ENCODE data around the gene RFLNA. TPM values are rescaled to one million over a fixed set of nuclear protein-coding genes. Genes with fewer than 3 reads are reported as not detected.

The RFLNA gene
- total RNA-seq, 1 experiment from 2014 or later, result 10.6 TPM

- Histone ChIP-seq H3K18ac (ENCODE audit: insufficient read length, low read depth, low read length) (no peak overlapping the region), H3K27me3 (ENCODE audit: insufficient read depth, low read length) (no peaks in the 10 kb centered on the region), H3K79me2 (ENCODE audit: insufficient read depth, low read length) (no peaks in the 10 kb centered on the region), H2BK12ac (ENCODE audit: insufficient read length, low read depth, low read length) (no peak overlapping the region), H3K23ac (ENCODE audit: insufficient read length, low read depth, low read length) (no peak overlapping the region), H3K79me1 (ENCODE audit: insufficient read depth, low read depth, low read length, poor library complexity, severe bottlenecking) (no peaks in the 10 kb centered on the region), H3K14ac (ENCODE audit: insufficient read depth, low read length) (no peak overlapping the region), H4K91ac (ENCODE audit: insufficient read length, low read depth, low read length) (no peak overlapping the region), H2BK20ac (ENCODE audit: low read depth, low read length, poor library complexity, severe bottlenecking) (no peak overlapping the region), H3K4me2 (ENCODE audit: insufficient read depth, insufficient read length, low read length) (no peak overlapping the region), H4K8ac (replicated peaks; ENCODE audit: insufficient read length, low read depth, low read length) (no peak overlapping the region), H4K20me1 (ENCODE audit: control insufficient read depth, insufficient read depth, insufficient read length) (no peaks in the 10 kb centered on the region), H3K4me1 (ENCODE audit: insufficient read depth, low read length) (no peaks in the 10 kb centered on the region), H3T11ph (ENCODE audit: low read length) (no peak overlapping the region), H3K56ac (ENCODE audit: insufficient read length, low read depth, low read length) (no peak overlapping the region), H3K27ac (ENCODE audit: insufficient read length, low read depth, low read length) (no peak overlapping the region), H2BK5ac (ENCODE audit: insufficient read length, low read length) (no peak overlapping the region), H2BK15ac (ENCODE audit: low read depth, low read length) (no peak overlapping the region), H2AFZ (ENCODE audit: low read length) (no peak overlapping the region), H3K4ac (ENCODE audit: low read depth, low read length) (no peak overlapping the region), H3K9me3 (ENCODE audit: control insufficient read depth, low read depth, low read length) (no peaks in the 10 kb centered on the region), H3K23me2 (ENCODE audit: insufficient read length, low read depth, low read length, poor library complexity, severe bottlenecking) (no peaks in the 10 kb centered on the region), H3K9ac (ENCODE audit: extremely low read depth, insufficient read length, low read length) (no peak overlapping the region), H2AK5ac (ENCODE audit: insufficient read length, low read length) (no peak overlapping the region), H4K5ac (ENCODE audit: insufficient read length, low read depth, low read length) (no peak overlapping the region), H2BK120ac (ENCODE audit: low read depth, low read length, poor library complexity, severe bottlenecking) (no peak overlapping the region)
- Mint-ChIP-seq H3K9me3 (peaks cover 21 to 23% of the 10 kb centered on the region in 2 experiments), H3K27me3 (ENCODE audit: low read depth) (peaks cover 25% of the 10 kb centered on the region), H3K4me1 (peaks cover 12 to 17% of the 10 kb centered on the region in 2 experiments), H3K27ac (no peak overlapping the region), H3K4me3 (no peak overlapping the region), H3K36me3 (ENCODE audit: insufficient read depth in 1 of 3, low read depth in 3 of 3) (peaks cover 0 to 18% (median 3%) of the 10 kb centered on the region in 3 experiments; a peak in 3 of 7 replicates)
- no CpG with 5 or more reads among the region's 8 CpGs for WGBS (ENCODE audit: extremely low coverage, insufficient read length, low lambda C conversion rate)
- no peak for DNase-seq
- TF ChIP-seq CTCF (conservative IDR thresholded peaks at IDR 0.05), result no peak
These were observed 8.5 kb upstream of the RFLNA start for GRCh38 chr12:124286414-124286813.
